ENCODE results near the gene GCKR. TPM values are rescaled to one million over a fixed set of nuclear protein-coding genes. Genes with fewer than 3 reads are reported as not detected.

The GCKR gene
- polyA plus RNA-seq, 1 of the 3 experiments (the other 2 are of a cell fraction): 0.18 TPM

GRCh38 chr2:27549303-27549702, 52.7 kb downstream of the GCKR start:
- WGBS (ENCODE audit: low lambda C conversion rate): 37% methylated on average over 1 of the region's 1 CpG

GRCh38 chr2:27551514-27551913, 54.9 kb downstream of the GCKR start:
- 100% methylated on average over 1 of the region's 1 CpG for WGBS (ENCODE audit: low lambda C conversion rate)
- no peaks in the 10 kb centered on the region for H3K9me3 ChIP-seq

More at GRCh38 chr2:27549303-27549702, 52.7 kb downstream of the GCKR start:
- no peaks in the 10 kb centered on the region for H3K79me2 ChIP-seq (ENCODE audit: insufficient read depth)
- H3K27ac ChIP-seq (ENCODE audit: low read depth in 2 of 2, low read length in 1 of 2): no peak overlapping the region
- H3K27me3 ChIP-seq (ENCODE audit: insufficient read depth): no peaks in the 10 kb centered on the region
- CTCF ChIA-PET: no interaction called here
- DNase-seq: no peak
- no peak for TF ChIP-seq JUND (IDR thresholded peaks at IDR 0.05)
- TF ChIP-seq RFX5 (IDR thresholded peaks at IDR 0.05; ENCODE audit: low read length): no peak
- no peak for TF ChIP-seq EP300 (IDR thresholded peaks at IDR 0.05; ENCODE audit: borderline replicate concordance in 1 of 2, low read depth in 1 of 2, low read length in 1 of 2)
- H3K36me3 ChIP-seq (replicated peaks in 1 of 2; ENCODE audit: control insufficient read depth in 1 of 2, insufficient read depth in 2 of 2, low read length in 1 of 2): no peaks in the 10 kb centered on the region
- no peaks in the 10 kb centered on the region for H3K9me2 ChIP-seq
- no peaks in the 10 kb centered on the region for H3K4me1 ChIP-seq (ENCODE audit: control insufficient read depth in 1 of 2, insufficient read depth in 2 of 2, low read depth in 1 of 2, low read length in 1 of 2)
- no peak overlapping the region for H2AFZ ChIP-seq (ENCODE audit: low read depth)
- H4K20me1 ChIP-seq (ENCODE audit: insufficient read depth): no peaks in the 10 kb centered on the region
- H3K9me3 ChIP-seq: no peaks in the 10 kb centered on the region
- no peak overlapping the region for H3K4me2 ChIP-seq
- H3K4me3 ChIP-seq (ENCODE audit: low read depth in 2 of 2, low read length in 1 of 2): no peak overlapping the region
- POLR2A ChIA-PET: no interaction called here
- no peak overlapping the region for H3K9ac ChIP-seq
- H3F3A ChIP-seq (replicated peaks; ENCODE audit: insufficient read depth): peaks cover 5% of the 10 kb centered on the region

More at GRCh38 chr2:27551514-27551913, 54.9 kb downstream of the GCKR start:
- Histone ChIP-seq H3K79me2 (ENCODE audit: insufficient read depth) (no peaks in the 10 kb centered on the region), H3K4me3 (ENCODE audit: low read depth in 2 of 2, low read length in 1 of 2) (no peak overlapping the region), H3F3A (replicated peaks; ENCODE audit: insufficient read depth) (no peaks in the 10 kb centered on the region), H3K27me3 (ENCODE audit: insufficient read depth) (no peaks in the 10 kb centered on the region), H3K4me2 (no peak overlapping the region), H2AFZ (ENCODE audit: low read depth) (no peak overlapping the region), H3K27ac (ENCODE audit: low read depth in 2 of 2, low read length in 1 of 2) (no peak overlapping the region), H3K36me3 (replicated peaks in 1 of 2; ENCODE audit: control insufficient read depth in 1 of 2, insufficient read depth in 2 of 2, low read length in 1 of 2) (no peaks in the 10 kb centered on the region), H3K9ac (no peak overlapping the region), H3K9me2 (no peaks in the 10 kb centered on the region), H4K20me1 (ENCODE audit: insufficient read depth) (no peaks in the 10 kb centered on the region), H3K4me1 (ENCODE audit: control insufficient read depth in 1 of 2, insufficient read depth in 2 of 2, low read depth in 1 of 2, low read length in 1 of 2) (no peaks in the 10 kb centered on the region)
- ChIA-PET POLR2A (interaction anchor here (0.6 kb wide), 1 partner anchor 40 kb away, joined by 6 read pairs; no protein-coding TSS in a partner anchor), CTCF (interaction anchor here (0.7 to 1.0 kb wide), 3 partner anchors 10 to 153 kb away, joined by 3 read pairs; no protein-coding TSS in a partner anchor)
- no peak for DNase-seq
- no peak for TF ChIP-seq FOSL2 (IDR thresholded peaks at IDR 0.05; ENCODE audit: borderline replicate concordance, low read depth)
- no peak for TF ChIP-seq USF1 (IDR thresholded peaks at IDR 0.05; ENCODE audit: borderline replicate concordance, low read depth)
- no peak for TF ChIP-seq JUND (IDR thresholded peaks at IDR 0.05)
- no peak for TF ChIP-seq SIN3A (IDR thresholded peaks at IDR 0.05; ENCODE audit: borderline replicate concordance, low read depth, low read length)
- TF ChIP-seq IRF3 (IDR thresholded peaks at IDR 0.05; ENCODE audit: low read depth, low read length): no peak
- TF ChIP-seq EP300 (IDR thresholded peaks at IDR 0.05; ENCODE audit: borderline replicate concordance in 1 of 2, low read depth in 1 of 2, low read length in 1 of 2): no peak
- TF ChIP-seq SMC3 (IDR thresholded peaks at IDR 0.05; ENCODE audit: low read depth, low read length): no peak
- no peak for TF ChIP-seq TAF1 (IDR thresholded peaks at IDR 0.05; ENCODE audit: borderline replicate concordance, low read depth, low read length)
- no peak for TF ChIP-seq FOXJ3 (CRISPR knock-in tag; IDR thresholded peaks at IDR 0.05)
- TF ChIP-seq MXI1 (IDR thresholded peaks at IDR 0.05; ENCODE audit: low read depth, low read length): no peak
- TF ChIP-seq YY1 (IDR thresholded peaks at IDR 0.05; ENCODE audit: low read depth): no peak
- no peak for TF ChIP-seq ELF1 (IDR thresholded peaks at IDR 0.05)
- no peak for TF ChIP-seq FOXM1 (IDR thresholded peaks at IDR 0.05; ENCODE audit: low read depth)
